Measurements from ENCODE around the gene RPN1.

RPN1 gene

GRCh38 chr3:128605091-128606046 lies 45.2 kb downstream of the RPN1 start:
- no peak overlapping the region for H2AFZ ChIP-seq
- no peaks in the 10 kb centered on the region for H3K79me2 ChIP-seq
- no peak for TF ChIP-seq CTCF (IDR thresholded peaks at IDR 0.05)
- no peak overlapping the region for H3K9ac ChIP-seq
- no peaks in the 10 kb centered on the region for H3K9me3 ChIP-seq (ENCODE audit: control insufficient read depth, low read length)
- H3K36me3 ChIP-seq (ENCODE audit: control insufficient read depth, insufficient read depth, low read length): no peaks in the 10 kb centered on the region
- H3K4me1 ChIP-seq: no peaks in the 10 kb centered on the region
- no peak overlapping the region for H3K4me2 ChIP-seq (ENCODE audit: low read length)
- H3K27ac ChIP-seq: no peak overlapping the region
- H3K27me3 ChIP-seq (ENCODE audit: control insufficient read depth, insufficient read depth, low read length): no peaks in the 10 kb centered on the region
- no peak overlapping the region for H3K4me3 ChIP-seq (ENCODE audit: low read depth, low read length)

- Histone ChIP-seq H2AFZ (no peak overlapping the region), H3K9me3 (ENCODE audit: control insufficient read depth, low read length) (no peaks in the 10 kb centered on the region), H3K4me2 (ENCODE audit: low read length) (no peak overlapping the region), H3K4me1 (no peaks in the 10 kb centered on the region), H3K27me3 (ENCODE audit: control insufficient read depth, insufficient read depth, low read length) (no peaks in the 10 kb centered on the region), H3K36me3 (ENCODE audit: control insufficient read depth, insufficient read depth, low read length) (no peaks in the 10 kb centered on the region), H3K79me2 (no peaks in the 10 kb centered on the region), H3K27ac (no peak overlapping the region), H3K4me3 (ENCODE audit: low read depth, low read length) (no peak overlapping the region), H3K9ac (no peak overlapping the region)
- TF ChIP-seq CTCF (IDR thresholded peaks at IDR 0.05): no peak
These were observed 46.5 kb downstream of the RPN1 start for GRCh38 chr3:128603811-128604775.

- TF ChIP-seq CTCF (IDR thresholded peaks at IDR 0.05): no peak
- Histone ChIP-seq H3K4me1 (no peaks in the 10 kb centered on the region), H3K79me2 (no peaks in the 10 kb centered on the region), H2AFZ (no peak overlapping the region), H3K9me3 (ENCODE audit: control insufficient read depth, low read length) (no peaks in the 10 kb centered on the region), H3K27ac (no peak overlapping the region), H3K27me3 (ENCODE audit: control insufficient read depth, insufficient read depth, low read length) (no peaks in the 10 kb centered on the region), H3K36me3 (ENCODE audit: control insufficient read depth, insufficient read depth, low read length) (no peaks in the 10 kb centered on the region), H3K9ac (no peak overlapping the region), H3K4me2 (ENCODE audit: low read length) (no peak overlapping the region), H3K4me3 (ENCODE audit: low read depth, low read length) (no peak overlapping the region)
These were observed 47.3 kb downstream of the RPN1 start for GRCh38 chr3:128603313-128603712.

GRCh38 chr3:128598884-128599664 lies 51.5 kb downstream of the RPN1 start:
- TF ChIP-seq CTCF (IDR thresholded peaks at IDR 0.05): no peak
- Histone ChIP-seq H3K4me1 (no peaks in the 10 kb centered on the region), H3K9me3 (ENCODE audit: control insufficient read depth, low read length) (no peaks in the 10 kb centered on the region), H3K36me3 (ENCODE audit: control insufficient read depth, insufficient read depth, low read length) (no peaks in the 10 kb centered on the region), H3K4me3 (ENCODE audit: low read depth, low read length) (no peak overlapping the region), H3K27me3 (ENCODE audit: control insufficient read depth, insufficient read depth, low read length) (no peaks in the 10 kb centered on the region), H2AFZ (no peak overlapping the region), H3K27ac (no peak overlapping the region), H3K79me2 (no peaks in the 10 kb centered on the region), H3K9ac (no peak overlapping the region), H3K4me2 (ENCODE audit: low read length) (no peak overlapping the region)
